HEK293 (cell line): ENCODE data around the gene KRTCAP3.

Source experiments
- ATF2 ChIP-seq: fragments of 450-650 bp; formaldehyde crosslinking; IDR thresholded peaks from 2 replicates; pipeline ENCODE4 v1.5.1; 2016; ENCODE audit warnings: missing biosample characterization, missing genetic modification characterization, low read depth
- EGR2 ChIP-seq: fragments of 450-650 bp; formaldehyde crosslinking; IDR thresholded peaks from 2 replicates; pipeline ENCODE4 v1.5.1; 2016; ENCODE audit warnings: low read depth, missing biosample characterization, missing genetic modification characterization
- ELK4 ChIP-seq: IDR thresholded peaks from 2 replicates; pipeline ENCODE4 v1.6.1; 2011; ENCODE audit warnings: mild to moderate bottlenecking, low read depth, low read length, borderline replicate concordance
- KLF10 ChIP-seq: fragments of 450-650 bp; IDR thresholded peaks from 2 replicates; pipeline ENCODE4 v1.5.1; 2018; ENCODE audit warnings: missing biosample characterization, mild to moderate bottlenecking, missing genetic modification characterization
- KLF7 ChIP-seq: fragments of 450-650 bp; formaldehyde crosslinking; IDR thresholded peaks from 2 replicates; pipeline ENCODE4 v1.5.1; 2016; ENCODE audit warnings: missing biosample characterization, missing genetic modification characterization, borderline replicate concordance
- KLF8 ChIP-seq: fragments of 450-650 bp; formaldehyde crosslinking; IDR thresholded peaks from 2 replicates; pipeline ENCODE4 v1.5.1; 2016; ENCODE audit warnings: missing biosample characterization, missing genetic modification characterization
- PRDM10 ChIP-seq: fragments of 450-650 bp; formaldehyde crosslinking; IDR thresholded peaks from 2 replicates; pipeline ENCODE4 v1.5.1; 2016; ENCODE audit warnings: missing biosample characterization, missing genetic modification characterization
- PRDM2 ChIP-seq: fragments of 450-650 bp; formaldehyde crosslinking; IDR thresholded peaks from 2 replicates; pipeline ENCODE4 v1.5.1; 2016; ENCODE audit warnings: missing biosample characterization, missing genetic modification characterization, borderline replicate concordance
- REPIN1 ChIP-seq: fragments of 450-650 bp; formaldehyde crosslinking; IDR thresholded peaks from 2 replicates; pipeline ENCODE4 v1.5.1; 2017; ENCODE audit warnings: missing biosample characterization, missing genetic modification characterization, low read depth
- REST ChIP-seq: fragments of 450-650 bp; formaldehyde crosslinking; IDR thresholded peaks from 2 replicates; pipeline ENCODE4 v1.5.1; 2016; ENCODE audit warnings: missing biosample characterization, missing genetic modification characterization
- SP2 ChIP-seq: fragments of 450-650 bp; formaldehyde crosslinking; IDR thresholded peaks from 2 replicates; pipeline ENCODE4 v1.5.1; 2016; ENCODE audit warnings: missing biosample characterization, missing genetic modification characterization
- SP3 ChIP-seq: fragments of 450-650 bp; formaldehyde crosslinking; IDR thresholded peaks from 2 replicates; pipeline ENCODE4 v1.5.1; 2016; ENCODE audit warnings: missing biosample characterization, missing genetic modification characterization
- ZBTB1 ChIP-seq: fragments of 450-650 bp; formaldehyde crosslinking; IDR thresholded peaks from 2 replicates; pipeline ENCODE4 v1.5.1; 2016; ENCODE audit warnings: missing biosample characterization, missing genetic modification characterization
- ZBTB20 ChIP-seq: fragments of 450-650 bp; formaldehyde crosslinking; IDR thresholded peaks from 2 replicates; pipeline ENCODE4 v1.5.1; 2016; ENCODE audit warnings: missing biosample characterization, missing genetic modification characterization
- ZBTB7A ChIP-seq: fragments of 450-650 bp; formaldehyde crosslinking; IDR thresholded peaks from 2 replicates; pipeline ENCODE4 v1.5.1; 2016; ENCODE audit warnings: low read depth, missing biosample characterization, missing genetic modification characterization
- ZBTB8A ChIP-seq: fragments of 450-650 bp; formaldehyde crosslinking; IDR thresholded peaks from 2 replicates; pipeline ENCODE4 v1.5.1; 2016; ENCODE audit warnings: missing biosample characterization, missing genetic modification characterization
- ZEB2 ChIP-seq: fragments of 450-650 bp; formaldehyde crosslinking; IDR thresholded peaks from 2 replicates; pipeline ENCODE4 v1.5.1; 2016; ENCODE audit warnings: missing biosample characterization, missing genetic modification characterization
- ZNF580 ChIP-seq: fragments of 450-650 bp; formaldehyde crosslinking; IDR thresholded peaks from 2 replicates; pipeline ENCODE4 v1.5.1; 2016; ENCODE audit warnings: missing biosample characterization, missing genetic modification characterization
- ZNF585B ChIP-seq: fragments of 450-650 bp; formaldehyde crosslinking; IDR thresholded peaks from 2 replicates; pipeline ENCODE4 v1.5.1; 2016; ENCODE audit warnings: missing biosample characterization, missing genetic modification characterization
- ZNF610 ChIP-seq: fragments of 450-650 bp; formaldehyde crosslinking; IDR thresholded peaks from 2 replicates; pipeline ENCODE4 v1.5.1; 2016; ENCODE audit warnings: missing biosample characterization, missing genetic modification characterization, borderline replicate concordance
- ZNF768 ChIP-seq: fragments of 450-650 bp; formaldehyde crosslinking; IDR thresholded peaks from 2 replicates; pipeline ENCODE4 v1.5.1; 2018; ENCODE audit warnings: missing biosample characterization, mild to moderate bottlenecking, missing genetic modification characterization
- ZSCAN30 ChIP-seq: fragments of 450-650 bp; IDR thresholded peaks from 2 replicates; pipeline ENCODE4 v1.5.1; 2018; ENCODE audit warnings: missing biosample characterization, mild to moderate bottlenecking, missing genetic modification characterization, moderate library complexity
- ZXDB ChIP-seq: fragments of 450-650 bp; formaldehyde crosslinking; IDR thresholded peaks from 2 replicates; pipeline ENCODE4 v1.5.1; 2016; ENCODE audit warnings: missing biosample characterization, missing genetic modification characterization

KRTCAP3 gene

GRCh38 chr2:27428213-27428977, 13.8 kb upstream of the KRTCAP3 start, which contains the start of gene NRBP1 (continued):
- TF ChIP-seq PRDM2 (tag by site-specific recombination) (no peak), KLF7 (tag by site-specific recombination) (peak; percentile 54; the same call in 1 of the 2 replicates), ZXDB (peak; percentile 26; the same call in 1 of the 2 replicates), ZEB2 (peak; percentile 93), PRDM10 (tag by site-specific recombination) (peak; percentile 96), ZNF585B (peak; percentile 23; the same call in 1 of the 2 replicates), ZNF610 (tag by site-specific recombination) (peak; percentile 35; the same call in 1 of the 2 replicates), SP2 (tag by site-specific recombination) (peak; percentile 89), ZNF580 (tag by site-specific recombination) (no peak), ZBTB1 (tag by site-specific recombination) (no peak), ZBTB8A (peak; percentile 47), ELK4 (no peak), ZBTB20 (tag by site-specific recombination) (peak; percentile 98), EGR2 (tag by site-specific recombination) (0 out of 2 replicates have a peak, but pooled peaks have one; percentile 24), REPIN1 (tag by site-specific recombination) (no peak), ZBTB7A (0 out of 2 replicates have a peak, but pooled peaks have one; percentile 28), KLF10 (tag by site-specific recombination) (peak; percentile 63), SP3 (tag by site-specific recombination) (peak; percentile 89), KLF8 (tag by site-specific recombination) (peak; percentile 93), ZNF768 (tag by site-specific recombination) (no peak), REST (tag by site-specific recombination) (no peak), ZSCAN30 (tag by site-specific recombination) (peak; percentile 19; the same call in 1 of the 2 replicates), ATF2 (tag by site-specific recombination) (no peak)
